ENCODE data around the gene SLC34A1.

The SLC34A1 gene

DNA sequence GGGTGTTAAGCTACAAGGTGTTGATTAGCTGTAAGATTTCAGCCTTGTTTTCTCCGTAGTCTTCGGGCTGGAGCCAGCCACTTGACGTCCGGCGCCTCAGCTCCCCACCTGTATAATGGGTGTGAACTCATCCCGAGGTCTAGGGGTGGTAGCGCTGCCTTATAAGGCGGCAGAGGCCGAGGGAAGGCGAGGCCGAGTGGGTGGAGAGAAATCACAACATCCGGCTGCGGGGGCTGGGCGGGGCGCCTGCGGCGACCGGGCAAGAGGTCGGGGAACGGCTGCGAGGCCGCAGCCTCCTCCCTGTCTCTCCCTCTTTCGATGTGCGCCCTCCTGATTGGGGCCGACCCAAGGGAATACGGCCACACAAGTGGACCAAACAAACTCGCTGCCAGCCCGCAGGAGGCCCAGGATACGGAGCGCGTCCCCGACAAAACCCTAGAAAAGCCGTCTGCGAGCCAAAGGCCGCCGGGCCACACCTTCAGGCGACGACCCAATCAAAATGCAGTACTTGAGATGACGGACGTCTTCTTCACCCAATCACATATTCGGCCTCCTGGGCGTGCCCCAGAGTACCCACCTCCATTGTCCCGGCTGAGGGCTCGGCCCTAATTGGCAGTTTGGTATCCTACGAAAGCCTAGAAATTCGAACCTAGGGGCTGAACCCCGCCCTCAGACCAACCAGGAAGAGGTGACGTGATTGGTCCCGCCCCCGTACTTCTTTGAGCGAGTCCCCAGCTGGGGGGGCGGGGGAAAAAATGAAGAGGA, 41.7 kb downstream of the SLC34A1 start:
- Histone ChIP-seq H3K4me2 (ENCODE audit: insufficient read depth, low read length) (peak overlapping the region; percentile 89), H3K9ac (ENCODE audit: low read depth, low read length) (peak overlapping the region; percentile 59), H4K20me1 (ENCODE audit: insufficient read depth, low read length) (peaks cover 40% of the 10 kb centered on the region), H3K9me3 (ENCODE audit: insufficient read depth, low read length, severe bottlenecking) (no peaks in the 10 kb centered on the region), H2AFZ (ENCODE audit: low read depth, low read length) (peak overlapping the region; percentile 72), H3K27me3 (ENCODE audit: insufficient read depth, low read length, poor library complexity) (no peaks in the 10 kb centered on the region), H3K4me3 (ENCODE audit: low read depth in 1 of 2, low read length in 2 of 2) (peak overlapping the region; percentile 21 to 63; a peak in 3 of 4 replicates), H3K27ac (ENCODE audit: low read length) (peak overlapping the region; percentile 85), H3K79me2 (ENCODE audit: insufficient read depth, low read length) (peaks cover 44% of the 10 kb centered on the region), H3K4me1 (ENCODE audit: insufficient read depth, low read length) (peaks cover 51% of the 10 kb centered on the region), H3K36me3 (ENCODE audit: insufficient read depth, low read length) (peaks cover 16% of the 10 kb centered on the region)
- TF ChIP-seq EZH2 (IDR thresholded peaks at IDR 0.05; ENCODE audit: borderline replicate concordance, low read depth, low read length, severe bottlenecking), result no peak
- TF ChIP-seq, protein P1, sequence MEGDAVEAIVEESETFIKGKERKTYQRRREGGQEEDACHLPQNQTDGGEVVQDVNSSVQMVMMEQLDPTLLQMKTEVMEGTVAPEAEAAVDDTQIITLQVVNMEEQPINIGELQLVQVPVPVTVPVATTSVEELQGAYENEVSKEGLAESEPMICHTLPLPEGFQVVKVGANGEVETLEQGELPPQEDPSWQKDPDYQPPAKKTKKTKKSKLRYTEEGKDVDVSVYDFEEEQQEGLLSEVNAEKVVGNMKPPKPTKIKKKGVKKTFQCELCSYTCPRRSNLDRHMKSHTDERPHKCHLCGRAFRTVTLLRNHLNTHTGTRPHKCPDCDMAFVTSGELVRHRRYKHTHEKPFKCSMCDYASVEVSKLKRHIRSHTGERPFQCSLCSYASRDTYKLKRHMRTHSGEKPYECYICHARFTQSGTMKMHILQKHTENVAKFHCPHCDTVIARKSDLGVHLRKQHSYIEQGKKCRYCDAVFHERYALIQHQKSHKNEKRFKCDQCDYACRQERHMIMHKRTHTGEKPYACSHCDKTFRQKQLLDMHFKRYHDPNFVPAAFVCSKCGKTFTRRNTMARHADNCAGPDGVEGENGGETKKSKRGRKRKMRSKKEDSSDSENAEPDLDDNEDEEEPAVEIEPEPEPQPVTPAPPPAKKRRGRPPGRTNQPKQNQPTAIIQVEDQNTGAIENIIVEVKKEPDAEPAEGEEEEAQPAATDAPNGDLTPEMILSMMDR (IDR thresholded peaks at IDR 0.05; ENCODE audit: borderline replicate concordance, extremely low read depth, low read length, poor library complexity, severe bottlenecking), result no peak
- peak; percentile 100 for DNase-seq
- ATAC-seq (ENCODE audit: insufficient read depth, low read depth), result peak; percentile 86

DNA sequence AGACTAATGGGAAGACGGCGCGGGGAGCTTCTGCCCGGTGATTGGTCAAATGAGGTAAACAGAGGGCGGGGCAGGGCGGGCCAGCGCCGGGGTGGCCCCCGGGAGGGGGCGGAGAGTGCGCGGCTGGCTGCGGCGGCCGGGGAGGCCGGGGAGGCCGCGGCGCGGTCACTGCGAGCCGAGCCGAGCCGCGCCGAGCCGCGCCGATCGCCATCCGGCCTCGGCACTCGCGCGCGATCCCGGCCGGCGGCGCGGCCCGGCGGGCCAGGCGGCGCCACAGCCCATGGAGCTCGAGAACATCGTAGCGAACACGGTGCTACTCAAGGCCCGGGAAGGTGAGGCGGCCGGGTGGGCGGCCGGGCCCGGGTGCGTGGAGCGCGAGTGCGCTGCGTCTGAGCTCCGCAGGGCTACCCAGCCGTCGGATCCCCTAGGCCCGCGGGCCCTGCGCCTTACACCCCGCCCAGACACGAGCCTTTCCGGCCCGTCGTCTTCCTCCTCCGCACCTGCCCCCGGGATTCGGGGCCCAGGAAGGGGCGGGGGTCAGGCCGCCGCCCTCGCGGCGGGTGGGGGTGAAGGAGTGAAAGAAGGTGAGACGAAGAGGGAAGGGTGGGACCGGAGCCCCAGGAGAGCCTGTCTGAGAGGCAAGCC, 42.5 kb downstream of the SLC34A1 start, which contains the start of gene GRK6:
TSS of gene GRK6 (plus strand) at position 111 of the 645 bp plus-strand sequence. CDS start at position 281, 170 bp downstream.
- peaks cover 23% of the 10 kb centered on the region for H3K36me3 ChIP-seq (ENCODE audit: insufficient read depth, low read length)
- no peaks in the 10 kb centered on the region for H3K9me3 ChIP-seq (ENCODE audit: insufficient read depth, low read length, severe bottlenecking)
- TF ChIP-seq, protein P1 (IDR thresholded peaks at IDR 0.05; ENCODE audit: borderline replicate concordance, extremely low read depth, low read length, poor library complexity, severe bottlenecking), result no peak
- no peak for TF ChIP-seq EZH2 (IDR thresholded peaks at IDR 0.05; ENCODE audit: borderline replicate concordance, low read depth, low read length, severe bottlenecking)
- H4K20me1 ChIP-seq (ENCODE audit: insufficient read depth, low read length), result peaks cover 47% of the 10 kb centered on the region
- H3K79me2 ChIP-seq (ENCODE audit: insufficient read depth, low read length), result peaks cover 45% of the 10 kb centered on the region
- no peaks in the 10 kb centered on the region for H3K27me3 ChIP-seq (ENCODE audit: insufficient read depth, low read length, poor library complexity)
- ATAC-seq (ENCODE audit: insufficient read depth, low read depth), result no peak; the same call in 2 of the 3 replicates
- peak within 1 kb of the TSS; percentile 72 for H2AFZ ChIP-seq (ENCODE audit: low read depth, low read length)
- peak within 1 kb of the TSS; percentile 87 for H3K27ac ChIP-seq (ENCODE audit: low read length)
- peak; percentile 76 for DNase-seq
- H3K4me2 ChIP-seq (ENCODE audit: insufficient read depth, low read length), result peak within 1 kb of the TSS; percentile 100
- H3K9ac ChIP-seq (ENCODE audit: low read depth, low read length), result peak within 1 kb of the TSS; percentile 92
- peaks cover 58% of the 10 kb centered on the region for H3K4me1 ChIP-seq (ENCODE audit: insufficient read depth, low read length)
- peak within 1 kb of the TSS; percentile 79 to 94 for H3K4me3 ChIP-seq (ENCODE audit: low read depth in 1 of 2, low read length in 2 of 2)

DNA sequence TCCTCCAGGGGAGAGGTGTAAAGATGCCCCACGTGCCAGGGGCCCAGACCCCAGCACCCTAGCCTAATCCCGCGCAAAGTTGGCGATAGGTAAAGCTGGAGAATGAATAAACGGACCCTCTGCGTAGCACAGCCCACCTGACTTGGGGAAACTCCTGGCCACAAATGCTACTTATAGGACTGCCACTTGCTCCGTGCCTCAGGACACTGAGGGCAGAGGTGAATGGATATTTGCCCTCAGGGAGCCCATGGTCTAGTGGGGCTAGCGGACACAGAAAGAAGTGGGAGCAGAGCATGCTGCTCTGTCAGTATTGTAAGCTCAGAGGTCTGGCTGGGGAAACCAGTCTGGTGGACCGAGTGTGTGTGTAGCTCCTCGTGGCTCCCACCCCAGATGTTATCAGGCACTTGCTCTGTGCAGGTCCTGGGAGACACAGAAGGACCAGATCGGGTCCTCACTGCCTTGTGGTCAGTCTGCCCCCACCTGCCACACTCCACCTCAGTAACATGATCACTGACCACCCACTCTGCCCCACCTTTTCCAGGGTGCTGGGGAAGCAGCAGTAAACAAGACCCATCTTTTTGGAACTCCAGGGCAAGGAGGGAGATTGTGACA, 43.1 kb downstream of the SLC34A1 start:
- peak overlapping the region; percentile 58 for H2AFZ ChIP-seq (ENCODE audit: low read depth, low read length)
- TF ChIP-seq, protein P1 (IDR thresholded peaks at IDR 0.05; ENCODE audit: borderline replicate concordance, extremely low read depth, low read length, poor library complexity, severe bottlenecking), result no peak
- no peak for TF ChIP-seq EZH2 (IDR thresholded peaks at IDR 0.05; ENCODE audit: borderline replicate concordance, low read depth, low read length, severe bottlenecking)
- peak overlapping the region; percentile 100 for H3K4me2 ChIP-seq (ENCODE audit: insufficient read depth, low read length)
- H4K20me1 ChIP-seq (ENCODE audit: insufficient read depth, low read length), result peaks cover 53% of the 10 kb centered on the region
- peak overlapping the region; percentile 79 to 94 for H3K4me3 ChIP-seq (ENCODE audit: low read depth in 1 of 2, low read length in 2 of 2)
- no peaks in the 10 kb centered on the region for H3K27me3 ChIP-seq (ENCODE audit: insufficient read depth, low read length, poor library complexity)
- peak overlapping the region; percentile 87 for H3K27ac ChIP-seq (ENCODE audit: low read length)
- peak overlapping the region; percentile 92 for H3K9ac ChIP-seq (ENCODE audit: low read depth, low read length)
- H3K4me1 ChIP-seq (ENCODE audit: insufficient read depth, low read length), result peaks cover 64% of the 10 kb centered on the region
- H3K36me3 ChIP-seq (ENCODE audit: insufficient read depth, low read length), result peaks cover 29% of the 10 kb centered on the region
- H3K9me3 ChIP-seq (ENCODE audit: insufficient read depth, low read length, severe bottlenecking), result no peaks in the 10 kb centered on the region
- ATAC-seq (ENCODE audit: insufficient read depth, low read depth) (no peak), DNase-seq (no peak)
- H3K79me2 ChIP-seq (ENCODE audit: insufficient read depth, low read length), result peaks cover 45% of the 10 kb centered on the region

All from DND-41 (cell line).